Measurements from ENCODE around the gene FBXO7.

The FBXO7 gene

GRCh38 chr22:32499666-32500065, 25.1 kb downstream of the FBXO7 start:
- in situ Hi-C loops (cut with HindIII; ENCODE audit: low pct_unique_long_range_greater_than_20kb, low sequenced_read_pairs), result no loop called here
- DNase-seq (ENCODE audit: low read depth in 1 of 2, low spot score in 1 of 2), result no peak
- no peak for TF ChIP-seq JUND (IDR thresholded peaks at IDR 0.05; ENCODE audit: low read depth)

DNA sequence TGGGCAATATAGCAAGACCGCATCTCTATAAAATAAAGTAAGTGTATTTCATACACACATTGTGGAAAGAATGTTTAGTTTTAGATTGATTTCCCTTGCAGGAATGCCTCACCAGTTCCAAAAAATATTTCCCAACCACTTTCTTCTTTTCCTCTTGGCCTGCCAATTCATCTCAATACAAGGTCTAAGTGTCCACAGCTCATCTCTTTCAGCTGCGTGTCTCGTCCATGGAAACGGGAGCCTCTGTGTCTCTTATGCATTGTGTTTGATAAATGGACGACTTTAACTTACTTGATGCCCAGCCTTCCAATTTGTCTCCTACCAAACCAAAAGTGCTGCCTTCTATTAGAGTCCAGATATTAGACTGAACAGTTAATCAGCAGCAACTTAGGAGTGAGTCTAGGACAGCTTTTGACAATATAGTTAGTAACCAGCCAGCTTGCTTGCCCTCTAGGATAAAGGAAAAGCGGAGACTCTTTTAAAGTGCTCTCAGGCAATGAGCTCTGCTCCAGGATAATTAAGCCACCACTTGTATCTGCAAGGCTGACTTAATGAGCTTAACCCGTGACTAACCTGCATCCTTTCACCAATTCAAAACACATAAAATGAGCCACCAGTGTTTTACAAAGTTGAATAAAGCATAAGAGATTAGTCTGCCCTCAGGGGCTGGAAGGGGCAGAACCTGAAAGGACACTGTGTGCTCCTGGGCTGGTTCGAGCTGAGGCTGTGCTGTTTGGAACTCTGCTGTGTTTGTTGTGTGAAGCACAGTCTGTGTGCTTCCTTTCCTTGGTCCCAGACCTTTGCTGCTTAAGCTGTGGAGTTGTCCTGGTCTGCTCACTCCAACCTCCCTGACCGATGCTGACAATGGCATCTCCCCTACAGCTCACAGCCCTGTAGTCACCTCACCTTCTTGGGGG, 27.5 kb downstream of the FBXO7 start:
- in situ Hi-C loops (cut with HindIII; ENCODE audit: low pct_unique_long_range_greater_than_20kb, low sequenced_read_pairs), result no loop called here
- no peak for TF ChIP-seq JUND (IDR thresholded peaks at IDR 0.05; ENCODE audit: low read depth)
- no peak for DNase-seq (ENCODE audit: low read depth in 1 of 2, low spot score in 1 of 2)

DNA sequence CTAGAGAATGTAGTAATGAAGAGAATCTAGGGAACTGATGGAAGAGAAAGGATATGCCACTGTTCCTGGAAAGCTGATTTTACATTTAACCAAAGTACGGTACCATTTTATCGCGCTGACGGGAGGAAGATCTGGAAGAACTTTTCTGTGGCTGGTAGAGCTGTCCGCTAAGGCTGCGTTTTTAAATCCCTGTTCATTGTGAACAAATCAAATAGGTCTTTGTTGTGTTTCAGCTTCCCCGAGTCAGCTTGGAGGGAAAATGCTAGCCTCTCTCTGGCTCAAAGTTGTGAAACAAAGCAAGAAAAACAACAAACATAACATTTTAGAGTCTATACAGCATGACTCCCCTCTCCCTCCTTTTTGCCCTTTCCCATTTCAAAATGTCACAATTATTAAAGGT, 34.4 kb downstream of the FBXO7 start:
- in situ Hi-C loops (cut with HindIII; ENCODE audit: low pct_unique_long_range_greater_than_20kb, low sequenced_read_pairs), result no loop called here
- no peak for TF ChIP-seq JUND (IDR thresholded peaks at IDR 0.05; ENCODE audit: low read depth)
- DNase-seq (ENCODE audit: low read depth in 1 of 2, low spot score in 1 of 2), result no peak

DNA sequence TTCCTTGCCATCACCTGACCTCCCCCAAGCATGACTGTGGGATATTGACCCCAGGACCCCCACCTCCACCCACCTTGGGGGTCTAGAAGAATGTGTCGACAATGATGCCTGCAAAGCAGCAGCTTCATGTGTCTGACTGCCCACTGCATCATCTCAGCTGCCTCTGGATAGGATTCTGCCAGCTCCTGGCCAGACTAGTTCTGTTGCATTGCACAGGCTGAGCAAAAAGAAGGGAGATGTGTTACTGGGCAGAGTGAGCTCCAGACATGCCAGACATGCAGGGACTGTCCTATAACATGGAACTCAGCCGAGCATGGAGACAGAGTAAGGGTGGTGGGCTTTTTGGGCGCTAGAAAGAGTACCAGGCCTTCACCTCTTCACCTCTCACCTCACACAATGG, 36.7 kb downstream of the FBXO7 start:
- in situ Hi-C loops (cut with HindIII; ENCODE audit: low pct_unique_long_range_greater_than_20kb, low sequenced_read_pairs), result no loop called here
- DNase-seq (ENCODE audit: low read depth in 1 of 2, low spot score in 1 of 2), result peak; percentile 17 to 36
- no peak for TF ChIP-seq JUND (IDR thresholded peaks at IDR 0.05; ENCODE audit: low read depth)

DNA sequence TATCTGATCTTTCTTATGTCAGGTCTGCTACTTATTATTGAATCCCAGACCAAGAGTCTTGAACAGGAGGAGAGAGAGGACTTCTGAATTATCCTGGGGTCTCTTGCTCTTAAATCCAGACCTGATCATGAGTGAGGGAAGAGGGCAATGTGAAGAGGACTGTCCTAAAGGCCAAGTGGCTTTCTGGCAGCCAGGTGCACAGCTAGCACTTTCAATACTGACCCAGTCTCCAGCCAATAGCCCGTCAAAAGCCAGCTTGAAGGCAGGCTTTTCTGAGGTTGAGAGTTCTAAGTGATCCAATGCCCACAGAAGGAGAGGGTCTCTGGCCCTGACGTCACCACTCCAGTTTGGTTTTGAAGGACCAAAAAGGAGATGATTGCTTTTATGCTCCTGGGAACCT, 37.2 kb downstream of the FBXO7 start:
- no peak for DNase-seq (ENCODE audit: low read depth in 1 of 2, low spot score in 1 of 2)
- in situ Hi-C loops (cut with HindIII; ENCODE audit: low pct_unique_long_range_greater_than_20kb, low sequenced_read_pairs), result no loop called here
- no peak for TF ChIP-seq JUND (IDR thresholded peaks at IDR 0.05; ENCODE audit: low read depth)

- no peak for DNase-seq (ENCODE audit: low read depth in 1 of 2, low spot score in 1 of 2)
- TF ChIP-seq JUND (IDR thresholded peaks at IDR 0.05; ENCODE audit: low read depth), result no peak
- in situ Hi-C loops (cut with HindIII; ENCODE audit: low pct_unique_long_range_greater_than_20kb, low sequenced_read_pairs), result no loop called here
Measured at GRCh38 chr22:32512267-32512982, 37.8 kb downstream of the FBXO7 start.

GRCh38 chr22:32515084-32515483, 40.5 kb downstream of the FBXO7 start:
- DNase-seq (ENCODE audit: low read depth in 1 of 2, low spot score in 1 of 2), result no peak
- in situ Hi-C loops (cut with HindIII; ENCODE audit: low pct_unique_long_range_greater_than_20kb, low sequenced_read_pairs), result no loop called here
- no peak for TF ChIP-seq JUND (IDR thresholded peaks at IDR 0.05; ENCODE audit: low read depth)

DNA sequence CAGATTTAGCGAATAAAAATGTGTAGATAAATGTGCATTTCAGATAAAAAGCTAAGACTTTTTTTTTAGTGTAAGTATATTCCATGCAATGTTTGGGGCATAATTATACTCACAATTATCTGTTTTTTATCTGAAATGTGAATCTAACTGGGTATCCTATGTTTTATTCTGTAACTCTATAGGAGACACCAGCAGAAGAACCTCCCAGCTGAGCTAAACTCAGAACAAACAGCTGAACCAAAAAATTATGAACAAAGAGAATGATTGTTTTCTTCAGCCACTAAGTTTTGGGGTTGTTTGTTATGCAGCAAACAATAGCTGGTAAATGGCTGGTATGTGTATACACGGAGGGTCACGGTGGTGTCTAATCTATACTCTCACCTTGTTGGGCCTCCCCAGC, 42.9 kb downstream of the FBXO7 start:
- in situ Hi-C loops (cut with HindIII; ENCODE audit: low pct_unique_long_range_greater_than_20kb, low sequenced_read_pairs), result no loop called here
- no peak for DNase-seq (ENCODE audit: low read depth in 1 of 2, low spot score in 1 of 2)

DNA sequence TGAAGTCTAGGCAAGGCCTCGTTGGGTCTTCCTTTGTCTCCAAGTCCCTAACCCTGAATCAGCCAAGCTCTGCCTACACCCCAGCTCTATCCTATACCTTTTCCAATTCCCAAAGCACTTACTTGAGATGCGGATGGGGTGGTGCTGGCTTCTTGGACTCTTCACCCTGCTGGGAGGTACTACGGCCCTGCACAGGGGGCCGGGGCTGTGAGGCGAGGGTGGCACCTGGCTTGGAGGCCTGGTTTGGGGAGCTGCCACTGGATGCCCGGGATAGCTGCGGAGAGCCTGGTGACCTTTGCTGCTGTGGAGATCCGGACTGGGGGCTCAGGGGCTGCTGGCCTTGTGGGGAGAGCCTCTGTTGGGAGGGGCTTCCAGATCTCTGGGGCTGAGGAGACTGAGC, 43.3 kb downstream of the FBXO7 start:
- no peak for DNase-seq (ENCODE audit: low read depth in 1 of 2, low spot score in 1 of 2)
- in situ Hi-C loops (cut with HindIII; ENCODE audit: low pct_unique_long_range_greater_than_20kb, low sequenced_read_pairs), result no loop called here
- TF ChIP-seq JUND (IDR thresholded peaks at IDR 0.05; ENCODE audit: low read depth), result no peak

More for the DNA sequence above, 42.9 kb downstream of the FBXO7 start:
- no peak for TF ChIP-seq JUND (IDR thresholded peaks at IDR 0.05; ENCODE audit: low read depth)

- no peak for DNase-seq (ENCODE audit: low read depth in 1 of 2, low spot score in 1 of 2)
- in situ Hi-C loops (cut with HindIII; ENCODE audit: low pct_unique_long_range_greater_than_20kb, low sequenced_read_pairs), result no loop called here
- no peak for TF ChIP-seq JUND (IDR thresholded peaks at IDR 0.05; ENCODE audit: low read depth)
Measured at GRCh38 chr22:32518381-32518780, 43.8 kb downstream of the FBXO7 start.

GRCh38 chr22:32518848-32519247, 44.2 kb downstream of the FBXO7 start:
- in situ Hi-C loops (cut with HindIII; ENCODE audit: low pct_unique_long_range_greater_than_20kb, low sequenced_read_pairs), result no loop called here
- TF ChIP-seq JUND (IDR thresholded peaks at IDR 0.05; ENCODE audit: low read depth), result no peak
- peak in 1 of 2 experiments; percentile 44 for DNase-seq (ENCODE audit: low read depth in 1 of 2, low spot score in 1 of 2)

DNA sequence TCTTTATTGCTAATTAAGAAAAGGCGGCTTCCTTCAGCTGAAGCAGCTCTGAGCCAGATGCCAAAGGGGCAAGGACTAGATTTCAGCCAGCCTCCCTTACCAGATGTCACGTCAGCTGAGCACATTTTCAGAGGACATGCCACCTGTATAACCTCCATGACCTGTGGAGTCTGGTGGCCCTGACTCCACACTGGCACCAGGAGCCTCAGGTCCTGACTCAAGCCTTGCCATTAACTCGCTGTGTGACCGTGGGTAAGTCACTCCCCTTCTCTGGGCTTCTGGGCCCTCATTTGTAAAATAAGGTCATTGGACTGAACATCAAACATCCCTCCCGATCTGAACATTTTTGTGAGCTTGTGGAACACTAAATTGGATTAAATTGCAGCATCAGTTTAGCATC, 46.0 kb downstream of the FBXO7 start:
- no peak for TF ChIP-seq JUND (IDR thresholded peaks at IDR 0.05; ENCODE audit: low read depth)
- in situ Hi-C loops (cut with HindIII; ENCODE audit: low pct_unique_long_range_greater_than_20kb, low sequenced_read_pairs), result no loop called here
- no peak for DNase-seq (ENCODE audit: low read depth in 1 of 2, low spot score in 1 of 2)

GRCh38 chr22:32522237-32522636, 47.6 kb downstream of the FBXO7 start:
- in situ Hi-C loops (cut with HindIII; ENCODE audit: low pct_unique_long_range_greater_than_20kb, low sequenced_read_pairs), result no loop called here
- TF ChIP-seq JUND (IDR thresholded peaks at IDR 0.05; ENCODE audit: low read depth), result no peak
- DNase-seq (ENCODE audit: low read depth in 1 of 2, low spot score in 1 of 2), result no peak

Data from T47D (cell line).